Amniotic epithelial cell (primary cell): Measurements from ENCODE around the gene KIF15.

Experiments used
- DNase-seq: peaks from one replicate; pipeline ENCODE4 v3.0.0-alpha.2; 2010; ENCODE audit warnings: low read depth

The KIF15 gene

GRCh38 chr3:44883213-44883955 is 121.8 kb downstream of the KIF15 start:
- DNase-seq, result no peak

- DNase-seq, result peak; percentile 87
These were observed 122.4 kb downstream of the KIF15 start for GRCh38 chr3:44883999-44884431.

- DNase-seq, result peak; percentile 94
These were observed 124.0 kb downstream of the KIF15 start for GRCh38 chr3:44885618-44886017.

GRCh38 chr3:44886561-44886960 is 125.0 kb downstream of the KIF15 start:
- peak; percentile 17 for DNase-seq

- DNase-seq, result no peak
These were observed 125.5 kb downstream of the KIF15 start for GRCh38 chr3:44887101-44887500.

- DNase-seq, result no peak
These were observed 128.7 kb downstream of the KIF15 start for GRCh38 chr3:44890258-44890657.

- DNase-seq, result no peak
These were observed 129.3 kb downstream of the KIF15 start for GRCh38 chr3:44890852-44891251.

GRCh38 chr3:44892689-44893088 is 131.1 kb downstream of the KIF15 start:
- peak; percentile 64 for DNase-seq

GRCh38 chr3:44893097-44893496 is 131.5 kb downstream of the KIF15 start:
- DNase-seq, result peak; percentile 87

- peak; percentile 40 for DNase-seq
These were observed 132.9 kb downstream of the KIF15 start for GRCh38 chr3:44894485-44894884.

GRCh38 chr3:44896440-44896839 is 134.8 kb downstream of the KIF15 start:
- no peak for DNase-seq

- no peak for DNase-seq
These were observed 138.2 kb downstream of the KIF15 start for GRCh38 chr3:44899683-44900367.

GRCh38 chr3:44902628-44903027 is 141.0 kb downstream of the KIF15 start:
- peak; percentile 84 for DNase-seq
